K562 (cell line): Measurements from ENCODE around the gene ABCC1. TPM values are rescaled to one million over a fixed set of nuclear protein-coding genes. Genes with fewer than 3 reads are reported as not detected.
A peak's percentile ranks its signal among the peaks of the same experiment; 100 is the strongest.

Experiments
- CCNT2 ChIP-seq: IDR thresholded peaks from 2 replicates; pipeline ENCODE4 v1.6.1; 2011; ENCODE audit warnings: borderline replicate concordance, low read depth, mild to moderate bottlenecking, moderate library complexity, mixed read lengths, low read length; ENCODE audit not compliant: insufficient read length; ENCODE audit errors: extremely low read depth
- CXXC5 ChIP-seq: fragments of 250-450 bp; sonication (Bioruptor Pico); IDR thresholded peaks from 2 replicates; pipeline ENCODE4 v1.8.0; 2022; ENCODE audit warnings: inconsistent platforms, mild to moderate bottlenecking, moderate library complexity
- ETV6 ChIP-seq, 3 experiments: fragments of 150-350 bp in 1 of 3; sonication (generic) in 1 of 3; formaldehyde crosslinking in 1 of 3; IDR thresholded peaks; 2 replicates each; pipeline versions ENCODE4 v1.6.1 to v1.8.0; 2014 to 2022; ENCODE audit warnings: borderline replicate concordance in 2 of 3, low read depth in 2 of 3, antibody characterized with exemption in 1 of 3, low read length in 1 of 3, mild to moderate bottlenecking in 1 of 3, missing genetic modification reagents in 1 of 3
- HDAC1 ChIP-seq, 2 experiments: fragments of 450-650 bp; IDR thresholded peaks; 2 replicates each; pipeline ENCODE4 v1.6.1; 2016 to 2017; ENCODE audit warnings: inconsistent platforms in 1 of 2, mild to moderate bottlenecking in 1 of 2, moderate library complexity in 1 of 2
- JUND ChIP-seq, 2 experiments: IDR thresholded peaks; 2 replicates in 1 of 2; 3 replicates in 1 of 2; pipeline ENCODE4 v1.6.1; 2011; ENCODE audit warnings: borderline replicate concordance in 2 of 2, low read depth in 2 of 2, low read length in 2 of 2, improper control_type of control experiment in 1 of 2, missing biosample characterization in 1 of 2, missing genetic modification characterization in 1 of 2, missing genetic modification reagents in 1 of 2
- MEIS2 ChIP-seq: fragments of 450-650 bp; IDR thresholded peaks from 2 replicates; pipeline ENCODE4 v1.6.1; 2014; ENCODE audit warnings: mild to moderate bottlenecking; ENCODE audit not compliant: partially characterized antibody
- NCOR1 ChIP-seq: fragments of 450-650 bp; IDR thresholded peaks from 2 replicates; pipeline ENCODE4 v1.6.1; 2016; ENCODE audit warnings: mild to moderate bottlenecking, moderate library complexity
- OTX1 ChIP-seq: fragments of 450-650 bp; formaldehyde crosslinking; IDR thresholded peaks from 2 replicates; pipeline ENCODE4 v1.4.0; 2022; ENCODE audit warnings: mild to moderate bottlenecking
- PHTF2 ChIP-seq: fragments of 250-450 bp; sonication (Bioruptor Pico); IDR thresholded peaks from 2 replicates; pipeline ENCODE4 v1.5.0; 2021; ENCODE audit warnings: mild to moderate bottlenecking
- SAFB2 ChIP-seq: fragments of 200-400 bp; formaldehyde crosslinking; IDR thresholded peaks from 2 replicates; pipeline ENCODE4 v1.6.1; 2018; ENCODE audit warnings: borderline replicate concordance, low read length, low read depth, moderate library complexity; ENCODE audit not compliant: severe bottlenecking
- SOX6 ChIP-seq: fragments of 450-650 bp; IDR thresholded peaks from 2 replicates; pipeline ENCODE4 v1.6.1; 2014; ENCODE audit warnings: mild to moderate bottlenecking
- ZNF695 ChIP-seq: fragments of 450-650 bp; formaldehyde crosslinking; IDR thresholded peaks from 2 replicates; pipeline ENCODE4 v1.4.0; 2020; ENCODE audit warnings: mild to moderate bottlenecking, moderate library complexity
- ZNF79 ChIP-seq: fragments of 250-450 bp; sonication (Bioruptor Pico); IDR thresholded peaks from 2 replicates; pipeline ENCODE4 v1.4.0; 2020; ENCODE audit warnings: low read depth, mild to moderate bottlenecking, moderate library complexity
- ZSCAN32 ChIP-seq: fragments of 450-650 bp; formaldehyde crosslinking; IDR thresholded peaks from 2 replicates; pipeline ENCODE4 v1.4.0; 2020; ENCODE audit warnings: mild to moderate bottlenecking, moderate library complexity
- polyA plus RNA-seq, 8 experiments: library from polyadenylated mRNA; depleted of rRNA in 4 of 8; stranded (reverse) in 5 of 8; unstranded in 3 of 8; fragments of >200 nt; fragmentation: Nextera tagmentation in 2 of 8; fragmentation: Illumina TruSeq in 1 of 8; extraction: Ambion mirVana in 2 of 8; extraction: Trizol in 1 of 8; gene quantifications; 2 replicates each; pipeline versions ENCODE4 v1.2.1 to v1.2.3, GENCODE V29; 2011 to 2014; ENCODE audit warnings: inconsistent platforms in 1 of 8, missing spikeins in 1 of 8
- total RNA-seq, 7 experiments: library from RNA; depleted of rRNA in 6 of 7; stranded (reverse); fragments of >200 nt in 6 of 7; fragmentation: Illumina TruSeq in 2 of 7; extraction: Trizol in 2 of 7; gene quantifications; 2 replicates each; pipeline versions ENCODE4 v1.2.1 to v1.2.3, GENCODE V29; 2011 to 2021; ENCODE audit warnings: low replicate concordance in 1 of 7
- TF ChIP-seq, protein P1 (sequence below): sonication (generic); formaldehyde crosslinking; IDR thresholded peaks from 2 replicates; pipeline ENCODE4 v1.8.1; 2023; ENCODE audit warnings: mild to moderate bottlenecking, missing genetic modification reagents
- TF ChIP-seq, protein P2 (sequence below): fragments of 450-650 bp; IDR thresholded peaks from 2 replicates; pipeline ENCODE4 v1.6.1; 2017; ENCODE audit warnings: antibody characterized with exemption, mild to moderate bottlenecking
- TF ChIP-seq, protein P3 (sequence below), 3 experiments: IDR thresholded peaks in 2 of 3; conservative IDR thresholded peaks in 1 of 3; 2 replicates each; pipeline ENCODE4 v1.5.1; 2011 to 2012; ENCODE audit warnings: low read length in 3 of 3, mild to moderate bottlenecking in 3 of 3, control low read depth in 2 of 3, improper control_type of control experiment in 1 of 3, inconsistent platforms in 1 of 3, low read depth in 1 of 3, mixed read lengths in 1 of 3, moderate library complexity in 1 of 3; ENCODE audit not compliant: insufficient read depth in 2 of 3
- TF ChIP-seq, protein P4 (sequence below): sonication (generic); formaldehyde crosslinking; IDR thresholded peaks from 2 replicates; pipeline ENCODE4 v1.8.1; 2023; ENCODE audit warnings: mild to moderate bottlenecking, missing genetic modification reagents

ABCC1 gene
- total and polyA plus RNA-seq, 9 of the 15 experiments (the other 6 are each of a cell fraction or from before 2014, with no cell fraction given): 3.9 to 41.6 (median 10.0) TPM

DNA sequence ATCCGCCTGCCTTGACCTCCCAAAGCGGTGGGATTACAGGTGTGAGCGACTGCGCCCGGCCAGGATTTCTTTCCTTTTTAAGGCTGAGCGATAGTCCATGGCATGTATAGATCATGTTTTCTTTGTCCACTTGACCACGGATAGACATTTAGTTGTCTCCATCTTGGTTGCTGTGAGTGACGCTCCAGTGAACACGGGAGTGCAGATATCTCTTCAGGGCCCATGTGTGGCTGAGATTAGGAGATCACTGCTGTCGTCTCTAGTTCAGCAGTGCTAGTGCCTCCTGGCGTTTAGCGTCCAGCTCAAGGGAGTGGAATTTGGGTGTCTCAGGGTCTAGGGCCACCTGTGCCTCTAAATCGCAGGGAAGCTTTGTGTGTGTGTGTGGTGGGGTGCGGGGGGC, 41.5 kb downstream of the ABCC1 start (continued):
- TF ChIP-seq, protein P1, sequence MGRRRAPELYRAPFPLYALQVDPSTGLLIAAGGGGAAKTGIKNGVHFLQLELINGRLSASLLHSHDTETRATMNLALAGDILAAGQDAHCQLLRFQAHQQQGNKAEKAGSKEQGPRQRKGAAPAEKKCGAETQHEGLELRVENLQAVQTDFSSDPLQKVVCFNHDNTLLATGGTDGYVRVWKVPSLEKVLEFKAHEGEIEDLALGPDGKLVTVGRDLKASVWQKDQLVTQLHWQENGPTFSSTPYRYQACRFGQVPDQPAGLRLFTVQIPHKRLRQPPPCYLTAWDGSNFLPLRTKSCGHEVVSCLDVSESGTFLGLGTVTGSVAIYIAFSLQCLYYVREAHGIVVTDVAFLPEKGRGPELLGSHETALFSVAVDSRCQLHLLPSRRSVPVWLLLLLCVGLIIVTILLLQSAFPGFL (CRISPR knock-in tag): no peak
- TF ChIP-seq PHTF2 (CRISPR knock-in tag) (no peak), ETV6 (IDR thresholded peaks at IDR 0.05; ENCODE audit: borderline replicate concordance in 1 of 2, low read depth in 2 of 2, low read length in 1 of 2) (no peak), ETV6 (CRISPR knock-in tag; IDR thresholded peaks at IDR 0.05; ENCODE audit: borderline replicate concordance) (no peak), MEIS2 (peak; percentile 55), CCNT2 (no peak), ZNF695 (CRISPR knock-in tag) (no peak), ZSCAN32 (CRISPR knock-in tag) (no peak), OTX1 (CRISPR knock-in tag) (no peak), JUND (IDR thresholded peaks at IDR 0.05; ENCODE audit: borderline replicate concordance, low read depth, low read length) (peak; percentile 50; the same call in 1 of the 2 replicates), JUND (tag; IDR thresholded peaks at IDR 0.05; ENCODE audit: borderline replicate concordance, low read depth, low read length) (peak; percentile 39; the same call in 1 of the 3 replicates), HDAC1 (IDR thresholded peaks at IDR 0.05) (peak in 1 of 2 experiments; percentile 80; a peak in 2 of 4 replicates), SAFB2 (no peak), NCOR1 (peak; percentile 72), CXXC5 (CRISPR knock-in tag) (peak; percentile 39; the same call in 1 of the 2 replicates), ZNF79 (CRISPR knock-in tag) (no peak), SOX6 (no peak)
- TF ChIP-seq, protein P2, sequence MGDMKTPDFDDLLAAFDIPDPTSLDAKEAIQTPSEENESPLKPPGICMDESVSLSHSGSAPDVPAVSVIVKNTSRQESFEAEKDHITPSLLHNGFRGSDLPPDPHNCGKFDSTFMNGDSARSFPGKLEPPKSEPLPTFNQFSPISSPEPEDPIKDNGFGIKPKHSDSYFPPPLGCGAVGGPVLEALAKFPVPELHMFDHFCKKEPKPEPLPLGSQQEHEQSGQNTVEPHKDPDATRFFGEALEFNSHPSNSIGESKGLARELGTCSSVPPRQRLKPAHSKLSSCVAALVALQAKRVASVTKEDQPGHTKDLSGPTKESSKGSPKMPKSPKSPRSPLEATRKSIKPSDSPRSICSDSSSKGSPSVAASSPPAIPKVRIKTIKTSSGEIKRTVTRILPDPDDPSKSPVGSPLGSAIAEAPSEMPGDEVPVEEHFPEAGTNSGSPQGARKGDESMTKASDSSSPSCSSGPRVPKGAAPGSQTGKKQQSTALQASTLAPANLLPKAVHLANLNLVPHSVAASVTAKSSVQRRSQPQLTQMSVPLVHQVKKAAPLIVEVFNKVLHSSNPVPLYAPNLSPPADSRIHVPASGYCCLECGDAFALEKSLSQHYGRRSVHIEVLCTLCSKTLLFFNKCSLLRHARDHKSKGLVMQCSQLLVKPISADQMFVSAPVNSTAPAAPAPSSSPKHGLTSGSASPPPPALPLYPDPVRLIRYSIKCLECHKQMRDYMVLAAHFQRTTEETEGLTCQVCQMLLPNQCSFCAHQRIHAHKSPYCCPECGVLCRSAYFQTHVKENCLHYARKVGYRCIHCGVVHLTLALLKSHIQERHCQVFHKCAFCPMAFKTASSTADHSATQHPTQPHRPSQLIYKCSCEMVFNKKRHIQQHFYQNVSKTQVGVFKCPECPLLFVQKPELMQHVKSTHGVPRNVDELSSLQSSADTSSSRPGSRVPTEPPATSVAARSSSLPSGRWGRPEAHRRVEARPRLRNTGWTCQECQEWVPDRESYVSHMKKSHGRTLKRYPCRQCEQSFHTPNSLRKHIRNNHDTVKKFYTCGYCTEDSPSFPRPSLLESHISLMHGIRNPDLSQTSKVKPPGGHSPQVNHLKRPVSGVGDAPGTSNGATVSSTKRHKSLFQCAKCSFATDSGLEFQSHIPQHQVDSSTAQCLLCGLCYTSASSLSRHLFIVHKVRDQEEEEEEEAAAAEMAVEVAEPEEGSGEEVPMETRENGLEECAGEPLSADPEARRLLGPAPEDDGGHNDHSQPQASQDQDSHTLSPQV: peak; percentile 84
- TF ChIP-seq, protein P3, sequence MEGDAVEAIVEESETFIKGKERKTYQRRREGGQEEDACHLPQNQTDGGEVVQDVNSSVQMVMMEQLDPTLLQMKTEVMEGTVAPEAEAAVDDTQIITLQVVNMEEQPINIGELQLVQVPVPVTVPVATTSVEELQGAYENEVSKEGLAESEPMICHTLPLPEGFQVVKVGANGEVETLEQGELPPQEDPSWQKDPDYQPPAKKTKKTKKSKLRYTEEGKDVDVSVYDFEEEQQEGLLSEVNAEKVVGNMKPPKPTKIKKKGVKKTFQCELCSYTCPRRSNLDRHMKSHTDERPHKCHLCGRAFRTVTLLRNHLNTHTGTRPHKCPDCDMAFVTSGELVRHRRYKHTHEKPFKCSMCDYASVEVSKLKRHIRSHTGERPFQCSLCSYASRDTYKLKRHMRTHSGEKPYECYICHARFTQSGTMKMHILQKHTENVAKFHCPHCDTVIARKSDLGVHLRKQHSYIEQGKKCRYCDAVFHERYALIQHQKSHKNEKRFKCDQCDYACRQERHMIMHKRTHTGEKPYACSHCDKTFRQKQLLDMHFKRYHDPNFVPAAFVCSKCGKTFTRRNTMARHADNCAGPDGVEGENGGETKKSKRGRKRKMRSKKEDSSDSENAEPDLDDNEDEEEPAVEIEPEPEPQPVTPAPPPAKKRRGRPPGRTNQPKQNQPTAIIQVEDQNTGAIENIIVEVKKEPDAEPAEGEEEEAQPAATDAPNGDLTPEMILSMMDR (IDR thresholded peaks at IDR 0.05 in 2 of 3, conservative IDR thresholded peaks at IDR 0.05 in 1 of 3; ENCODE audit: insufficient read depth in 2 of 3, low read depth in 1 of 3, low read length in 3 of 3): peak; percentile 64 to 71 (median 68)
- TF ChIP-seq, protein P4, sequence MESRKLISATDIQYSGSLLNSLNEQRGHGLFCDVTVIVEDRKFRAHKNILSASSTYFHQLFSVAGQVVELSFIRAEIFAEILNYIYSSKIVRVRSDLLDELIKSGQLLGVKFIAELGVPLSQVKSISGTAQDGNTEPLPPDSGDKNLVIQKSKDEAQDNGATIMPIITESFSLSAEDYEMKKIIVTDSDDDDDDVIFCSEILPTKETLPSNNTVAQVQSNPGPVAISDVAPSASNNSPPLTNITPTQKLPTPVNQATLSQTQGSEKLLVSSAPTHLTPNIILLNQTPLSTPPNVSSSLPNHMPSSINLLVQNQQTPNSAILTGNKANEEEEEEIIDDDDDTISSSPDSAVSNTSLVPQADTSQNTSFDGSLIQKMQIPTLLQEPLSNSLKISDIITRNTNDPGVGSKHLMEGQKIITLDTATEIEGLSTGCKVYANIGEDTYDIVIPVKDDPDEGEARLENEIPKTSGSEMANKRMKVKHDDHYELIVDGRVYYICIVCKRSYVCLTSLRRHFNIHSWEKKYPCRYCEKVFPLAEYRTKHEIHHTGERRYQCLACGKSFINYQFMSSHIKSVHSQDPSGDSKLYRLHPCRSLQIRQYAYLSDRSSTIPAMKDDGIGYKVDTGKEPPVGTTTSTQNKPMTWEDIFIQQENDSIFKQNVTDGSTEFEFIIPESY (CRISPR knock-in tag): peak; percentile 52; the same call in 1 of the 2 replicates
